ENCODE measurements around the gene RAI14.
A peak's percentile ranks its signal among the peaks of the same experiment; 100 is the strongest.

Gene RAI14

DNA sequence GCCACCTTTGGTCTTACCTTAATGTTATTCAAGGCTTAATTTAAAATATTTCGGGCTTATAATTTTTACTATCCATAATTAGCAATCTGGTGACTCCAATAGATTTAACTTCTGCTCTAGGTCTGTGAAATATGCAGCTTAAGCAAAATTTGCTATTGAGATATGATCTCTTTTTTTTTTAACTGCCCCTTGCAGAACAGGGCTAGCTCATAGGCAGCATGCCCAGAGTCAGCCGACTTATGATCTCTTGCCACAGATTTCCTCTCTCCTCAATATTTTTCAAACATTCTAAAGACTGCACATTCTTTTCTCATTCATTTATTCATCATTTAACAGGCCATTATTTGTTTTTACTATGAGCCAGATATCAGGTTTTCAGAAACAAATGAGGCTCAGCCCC, 187.4 kb downstream of the RAI14 start:
- ChIA-PET POLR2A (no interaction called here), CTCF (interaction anchor here (0.6 kb wide), 1 partner anchor 359 kb away, joined by 3 read pairs; no protein-coding TSS in a partner anchor)
- no peak for TF ChIP-seq BHLHE40 (IDR thresholded peaks at IDR 0.05; ENCODE audit: borderline replicate concordance)
- no peak for TF ChIP-seq NFRKB (IDR thresholded peaks at IDR 0.05)
- TF ChIP-seq CTBP1 (IDR thresholded peaks at IDR 0.05; ENCODE audit: borderline replicate concordance): no peak
- TF ChIP-seq FOXA1 (IDR thresholded peaks at IDR 0.05): no peak
- TF ChIP-seq, protein P1, sequence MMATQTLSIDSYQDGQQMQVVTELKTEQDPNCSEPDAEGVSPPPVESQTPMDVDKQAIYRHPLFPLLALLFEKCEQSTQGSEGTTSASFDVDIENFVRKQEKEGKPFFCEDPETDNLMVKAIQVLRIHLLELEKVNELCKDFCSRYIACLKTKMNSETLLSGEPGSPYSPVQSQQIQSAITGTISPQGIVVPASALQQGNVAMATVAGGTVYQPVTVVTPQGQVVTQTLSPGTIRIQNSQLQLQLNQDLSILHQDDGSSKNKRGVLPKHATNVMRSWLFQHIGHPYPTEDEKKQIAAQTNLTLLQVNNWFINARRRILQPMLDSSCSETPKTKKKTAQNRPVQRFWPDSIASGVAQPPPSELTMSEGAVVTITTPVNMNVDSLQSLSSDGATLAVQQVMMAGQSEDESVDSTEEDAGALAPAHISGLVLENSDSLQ (IDR thresholded peaks at IDR 0.05): no peak
- TF ChIP-seq TARDBP (IDR thresholded peaks at IDR 0.05): no peak
- TF ChIP-seq FOXK2 (IDR thresholded peaks at IDR 0.05): no peak
- TF ChIP-seq ZNF384 (IDR thresholded peaks at IDR 0.05): no peak
- TF ChIP-seq HDGF (IDR thresholded peaks at IDR 0.05; ENCODE audit: borderline replicate concordance): no peak
- no peak for DNase-seq (ENCODE audit: extremely low spot score)

DNA sequence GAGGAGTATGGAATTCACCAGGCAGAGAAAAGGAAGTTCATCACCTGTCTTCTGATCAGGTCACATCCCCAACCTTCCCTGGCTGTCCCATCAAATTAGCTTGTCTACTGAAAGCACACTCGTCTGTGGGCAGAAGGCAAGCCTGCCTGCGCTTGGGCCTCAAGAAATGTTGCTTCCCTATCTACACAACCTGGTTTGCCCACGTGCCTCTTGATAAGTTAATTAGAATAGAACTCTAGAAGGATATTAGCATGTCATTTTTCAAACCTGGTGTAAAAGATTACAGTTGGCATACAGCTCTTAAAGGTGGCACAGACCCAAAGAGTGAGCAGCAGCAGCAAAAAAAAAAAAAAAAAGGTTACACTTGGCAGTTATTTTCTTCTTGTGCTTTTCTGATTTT, 188.0 kb downstream of the RAI14 start:
- CTCF ChIA-PET: interaction anchor here (0.6 kb wide), 1 partner anchor 359 kb away, joined by 3 read pairs; no protein-coding TSS in a partner anchor
- no peak for TF ChIP-seq SP1 (IDR thresholded peaks at IDR 0.05)
- no peak for TF ChIP-seq ZNF384 (IDR thresholded peaks at IDR 0.05)
- no peak for TF ChIP-seq FOXA1 (IDR thresholded peaks at IDR 0.05)
- DNase-seq (ENCODE audit: extremely low spot score): no peak
- POLR2A ChIA-PET: interaction anchor here (2.0 kb wide), 1 partner anchor 71 kb away, joined by 7 read pairs; the partner anchor contains the start of genes BRIX1 and RAD1

DNA sequence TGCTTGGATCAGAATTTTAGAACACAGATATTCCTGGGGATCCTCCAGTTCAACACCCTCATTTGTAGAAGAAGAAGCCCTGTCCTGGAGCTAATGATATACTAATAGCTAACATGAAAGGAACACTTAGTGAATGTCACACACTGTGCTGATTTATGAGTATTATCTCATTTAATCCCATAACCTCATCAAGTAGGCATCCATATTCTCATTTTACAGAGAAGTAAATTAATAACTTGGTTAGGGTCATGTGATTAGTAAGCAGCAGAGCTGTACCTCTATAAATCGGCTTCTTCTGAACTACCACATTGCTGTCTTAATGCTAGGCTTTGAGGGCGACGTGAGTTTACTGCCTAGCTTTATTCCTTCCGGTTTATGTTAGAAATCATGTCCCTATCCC, 188.9 kb downstream of the RAI14 start:
- ChIA-PET POLR2A (interaction anchor here (1.4 to 2.0 kb wide), 2 partner anchors 9 to 70 kb away, joined by 5 to 7 read pairs; partner anchors contain the start of genes BRIX1 and RAD1), CTCF (no interaction called here)
- TF ChIP-seq ELF4 (IDR thresholded peaks at IDR 0.05) (no peak), ARNT (IDR thresholded peaks at IDR 0.05) (no peak)
- TF ChIP-seq, protein P1 (IDR thresholded peaks at IDR 0.05): peak; percentile 17; the same call in 1 of the 2 replicates
- no peak for DNase-seq (ENCODE audit: extremely low spot score)

DNA sequence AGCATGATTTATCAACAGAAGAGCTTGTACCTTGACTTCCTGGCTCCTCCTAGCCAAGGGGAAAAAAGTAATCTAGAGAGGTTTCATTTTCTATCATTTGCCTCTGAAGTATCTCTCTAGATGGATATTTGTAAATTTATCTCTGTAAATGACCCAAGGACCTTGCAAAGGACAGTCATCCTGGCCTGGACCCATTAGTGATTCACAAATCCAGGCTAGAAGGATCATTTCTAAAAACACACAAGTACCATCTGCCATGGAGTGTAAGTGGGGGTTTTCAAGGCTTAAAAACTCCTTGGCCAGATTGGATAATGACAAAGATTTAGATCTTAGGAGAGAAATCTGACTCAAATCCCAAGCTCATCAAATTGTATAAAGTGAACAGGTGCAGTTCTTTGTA, 190.9 kb downstream of the RAI14 start:
- ChIA-PET CTCF (no interaction called here), POLR2A (no interaction called here)
- TF ChIP-seq NFRKB (IDR thresholded peaks at IDR 0.05) (no peak), LEF1 (IDR thresholded peaks at IDR 0.05; ENCODE audit: borderline replicate concordance) (no peak), ZNF384 (IDR thresholded peaks at IDR 0.05) (no peak), ELF4 (IDR thresholded peaks at IDR 0.05) (no peak), BHLHE40 (IDR thresholded peaks at IDR 0.05; ENCODE audit: borderline replicate concordance) (no peak), SUZ12 (IDR thresholded peaks at IDR 0.05) (no peak), CTBP1 (IDR thresholded peaks at IDR 0.05; ENCODE audit: borderline replicate concordance) (no peak), FOXA1 (IDR thresholded peaks at IDR 0.05) (no peak), HDGF (IDR thresholded peaks at IDR 0.05; ENCODE audit: borderline replicate concordance) (no peak), ARNT (IDR thresholded peaks at IDR 0.05) (no peak)
- no peak for DNase-seq (ENCODE audit: extremely low spot score)

DNA sequence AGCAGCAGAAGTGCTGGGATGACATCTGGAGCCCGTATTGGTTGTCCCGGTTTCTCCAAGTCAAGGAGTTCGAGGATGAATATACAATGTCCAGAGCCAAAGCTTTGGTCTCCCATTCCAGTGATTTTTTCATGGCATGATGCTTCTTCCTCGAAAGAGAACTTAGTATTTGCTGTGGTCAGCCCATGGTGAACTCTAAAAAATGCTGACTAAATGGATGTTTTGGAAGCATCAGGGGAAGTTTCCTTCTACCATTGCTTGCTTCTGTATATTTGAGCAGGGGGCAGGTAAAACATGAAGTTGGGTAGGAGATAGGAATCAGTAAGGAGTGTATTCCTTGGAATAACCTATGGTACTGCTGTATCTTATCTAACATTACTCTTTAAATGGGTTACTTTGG, 191.4 kb downstream of the RAI14 start:
- TF ChIP-seq ELF4 (IDR thresholded peaks at IDR 0.05): no peak
- no peak for TF ChIP-seq FOXK2 (IDR thresholded peaks at IDR 0.05)
- TF ChIP-seq, protein P1 (IDR thresholded peaks at IDR 0.05): no peak
- no peak for TF ChIP-seq BHLHE40 (IDR thresholded peaks at IDR 0.05; ENCODE audit: borderline replicate concordance)
- no peak for TF ChIP-seq ZNF384 (IDR thresholded peaks at IDR 0.05)
- no peak for TF ChIP-seq HDGF (IDR thresholded peaks at IDR 0.05; ENCODE audit: borderline replicate concordance)
- TF ChIP-seq CTBP1 (IDR thresholded peaks at IDR 0.05; ENCODE audit: borderline replicate concordance): no peak
- no peak for TF ChIP-seq ARNT (IDR thresholded peaks at IDR 0.05)
- TF ChIP-seq SUZ12 (IDR thresholded peaks at IDR 0.05): no peak
- TF ChIP-seq L3MBTL2 (conservative IDR thresholded peaks at IDR 0.05): no peak
- no peak for TF ChIP-seq LEF1 (IDR thresholded peaks at IDR 0.05; ENCODE audit: borderline replicate concordance)
- TF ChIP-seq SP1 (IDR thresholded peaks at IDR 0.05): no peak
- no peak for TF ChIP-seq NFRKB (IDR thresholded peaks at IDR 0.05)
- no peak for TF ChIP-seq FOXA1 (IDR thresholded peaks at IDR 0.05)
- no peak for TF ChIP-seq TARDBP (IDR thresholded peaks at IDR 0.05)
- TF ChIP-seq FOXM1 (IDR thresholded peaks at IDR 0.05; ENCODE audit: borderline replicate concordance): no peak
- DNase-seq (ENCODE audit: extremely low spot score): no peak
- ChIA-PET POLR2A (no interaction called here), CTCF (no interaction called here)

DNA sequence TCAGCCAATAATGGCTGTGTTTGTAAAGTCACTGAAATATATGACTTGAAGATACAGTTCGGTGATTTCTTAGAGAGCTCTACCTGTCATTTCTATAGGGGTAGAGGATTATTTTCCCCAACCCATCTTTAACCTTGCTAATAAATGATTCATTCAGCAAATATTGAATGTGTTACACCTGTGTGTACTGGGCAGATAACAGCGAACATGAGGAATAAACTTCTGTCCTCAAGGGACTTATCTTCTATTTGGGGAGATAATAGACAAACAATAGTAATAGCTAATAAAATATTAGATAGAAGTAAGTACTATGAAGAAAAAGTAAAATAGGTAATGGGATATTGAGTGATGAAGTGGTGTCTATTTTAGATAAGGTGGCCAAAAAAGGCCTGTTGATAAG, 192.1 kb downstream of the RAI14 start:
- CTCF ChIA-PET: no interaction called here
- no peak for TF ChIP-seq LEF1 (IDR thresholded peaks at IDR 0.05; ENCODE audit: borderline replicate concordance)
- no peak for TF ChIP-seq ZNF384 (IDR thresholded peaks at IDR 0.05)
- TF ChIP-seq ARNT (IDR thresholded peaks at IDR 0.05): no peak
- DNase-seq (ENCODE audit: extremely low spot score): no peak
- POLR2A ChIA-PET: interaction anchor here (1.0 kb wide), 1 partner anchor 9 kb away, joined by 3 read pairs; the partner anchor contains the start of gene TTC23L

DNA sequence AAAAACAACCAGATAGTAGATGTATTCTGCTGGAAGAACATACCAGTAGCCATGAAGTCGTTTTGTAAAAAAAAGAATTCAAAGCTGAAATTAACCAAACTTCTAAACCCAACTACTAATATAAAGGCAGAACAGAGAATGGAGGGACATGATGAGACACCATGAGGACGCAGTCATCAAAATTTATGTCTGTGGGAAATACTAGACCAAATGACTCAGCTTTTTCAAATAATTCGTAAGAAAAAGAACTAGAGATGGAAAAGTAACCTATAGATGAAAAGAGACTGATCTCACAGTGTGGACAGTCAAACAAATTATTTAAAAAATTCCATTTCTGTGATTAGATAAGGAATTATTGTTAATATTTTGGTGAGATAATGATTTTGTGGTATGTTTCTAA, 193.1 kb downstream of the RAI14 start:
- POLR2A ChIA-PET: interaction anchor here (1.0 to 1.2 kb wide), 2 partner anchors 10 kb away, joined by 3 read pairs; partner anchors contain the start of gene TTC23L
- CTCF ChIA-PET: no interaction called here
- TF ChIP-seq FOXA1 (IDR thresholded peaks at IDR 0.05) (no peak), NFRKB (IDR thresholded peaks at IDR 0.05) (no peak), ELF4 (IDR thresholded peaks at IDR 0.05) (no peak), CTBP1 (IDR thresholded peaks at IDR 0.05; ENCODE audit: borderline replicate concordance) (no peak), TARDBP (IDR thresholded peaks at IDR 0.05) (no peak), FOXK2 (IDR thresholded peaks at IDR 0.05) (no peak), SP1 (IDR thresholded peaks at IDR 0.05) (no peak), ZNF384 (IDR thresholded peaks at IDR 0.05) (no peak), HDGF (IDR thresholded peaks at IDR 0.05; ENCODE audit: borderline replicate concordance) (no peak), SUZ12 (IDR thresholded peaks at IDR 0.05) (no peak), FOXM1 (IDR thresholded peaks at IDR 0.05; ENCODE audit: borderline replicate concordance) (no peak), ARNT (IDR thresholded peaks at IDR 0.05) (no peak)
- TF ChIP-seq, protein P1 (IDR thresholded peaks at IDR 0.05): no peak
- DNase-seq (ENCODE audit: extremely low spot score): no peak

Data from HEK293T (cell line).